ENCODE measurements around the gene MYOCD. TPM values are rescaled to one million over a fixed set of nuclear protein-coding genes. Genes with fewer than 3 reads are reported as not detected.

The MYOCD gene, protein sequence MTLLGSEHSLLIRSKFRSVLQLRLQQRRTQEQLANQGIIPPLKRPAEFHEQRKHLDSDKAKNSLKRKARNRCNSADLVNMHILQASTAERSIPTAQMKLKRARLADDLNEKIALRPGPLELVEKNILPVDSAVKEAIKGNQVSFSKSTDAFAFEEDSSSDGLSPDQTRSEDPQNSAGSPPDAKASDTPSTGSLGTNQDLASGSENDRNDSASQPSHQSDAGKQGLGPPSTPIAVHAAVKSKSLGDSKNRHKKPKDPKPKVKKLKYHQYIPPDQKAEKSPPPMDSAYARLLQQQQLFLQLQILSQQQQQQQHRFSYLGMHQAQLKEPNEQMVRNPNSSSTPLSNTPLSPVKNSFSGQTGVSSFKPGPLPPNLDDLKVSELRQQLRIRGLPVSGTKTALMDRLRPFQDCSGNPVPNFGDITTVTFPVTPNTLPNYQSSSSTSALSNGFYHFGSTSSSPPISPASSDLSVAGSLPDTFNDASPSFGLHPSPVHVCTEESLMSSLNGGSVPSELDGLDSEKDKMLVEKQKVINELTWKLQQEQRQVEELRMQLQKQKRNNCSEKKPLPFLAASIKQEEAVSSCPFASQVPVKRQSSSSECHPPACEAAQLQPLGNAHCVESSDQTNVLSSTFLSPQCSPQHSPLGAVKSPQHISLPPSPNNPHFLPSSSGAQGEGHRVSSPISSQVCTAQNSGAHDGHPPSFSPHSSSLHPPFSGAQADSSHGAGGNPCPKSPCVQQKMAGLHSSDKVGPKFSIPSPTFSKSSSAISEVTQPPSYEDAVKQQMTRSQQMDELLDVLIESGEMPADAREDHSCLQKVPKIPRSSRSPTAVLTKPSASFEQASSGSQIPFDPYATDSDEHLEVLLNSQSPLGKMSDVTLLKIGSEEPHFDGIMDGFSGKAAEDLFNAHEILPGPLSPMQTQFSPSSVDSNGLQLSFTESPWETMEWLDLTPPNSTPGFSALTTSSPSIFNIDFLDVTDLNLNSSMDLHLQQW
- total RNA-seq (2022; extraction: Qiagen RNA extraction; ENCODE audit: low read depth) = 0.96 to 2.4 TPM (median 1.7 TPM) in 5 replicates

GRCh38 chr17:12665263-12666210 is at the start of gene MYOCD:
Gene MYOCD (plus strand): TSS chr17:12665890. CDS start chr17:12666189, 299 bp downstream.

DNA sequence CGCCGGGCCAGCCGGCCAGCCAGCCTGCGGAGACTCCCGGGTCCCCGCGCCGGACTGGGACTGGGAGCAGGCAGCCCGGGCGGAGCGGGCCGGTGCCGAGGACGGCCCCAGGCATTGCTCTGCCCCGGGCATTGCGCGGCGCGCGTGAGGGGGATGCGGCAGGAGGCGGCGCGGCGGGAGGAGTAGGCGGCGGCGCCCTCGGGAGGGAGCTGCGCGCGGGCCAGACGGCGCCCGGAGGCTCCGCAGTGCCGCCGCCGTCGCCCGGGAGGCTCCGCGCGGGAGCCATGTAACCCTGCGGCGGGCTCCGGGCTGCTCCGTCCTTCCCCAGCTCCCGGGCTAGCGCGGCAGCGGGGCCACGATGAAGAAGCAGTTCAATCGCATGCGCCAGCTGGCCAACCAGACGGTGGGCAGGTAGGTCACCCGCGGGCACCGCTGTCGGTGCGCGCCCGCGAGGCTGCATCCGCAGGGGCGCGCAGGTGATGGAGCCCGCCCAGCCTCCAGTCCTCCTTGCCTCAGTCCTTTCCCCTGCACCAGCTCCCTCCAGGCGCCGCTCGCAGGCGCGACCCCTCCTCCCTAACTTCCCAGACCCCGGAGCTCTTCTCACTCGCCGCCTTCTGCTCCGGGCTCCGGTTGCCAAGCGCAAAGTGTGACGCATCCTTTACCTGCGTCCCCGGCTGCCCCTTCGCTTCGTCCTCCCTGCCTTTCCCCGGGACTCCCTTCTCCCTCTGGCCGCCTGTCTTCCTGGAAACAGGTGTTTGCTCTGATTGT is 124.0 kb downstream of the MYOCD start, which contains the start of gene ARHGAP44:
Gene ARHGAP44, plus strand, starts transcription at position 18 of the 768 bp plus-strand sequence. Its CDS starts 341 bp downstream, at position 359.

Other genes with a start within 250 kb of the MYOCD start
- 2.3 to 3.4 TPM (median 3.2 TPM) in 5 replicates for gene ARHGAP44, start 123.6 kb downstream of the MYOCD start, total RNA-seq (2022; extraction: Qiagen RNA extraction; ENCODE audit: low read depth)